H9 (cell line): Measurements from ENCODE around the gene BBX. TPM values are rescaled to one million over a fixed set of nuclear protein-coding genes. Genes with fewer than 3 reads are reported as not detected.

Experiments used
- DNase-seq: peaks from one replicate; pipeline ENCODE4 v3.0.0-alpha.2; 2017
- H2AFZ ChIP-seq: one replicate; pipeline ENCODE4 v1.6.1; 2013; ENCODE audit warnings: mild to moderate bottlenecking, low read length, control low read depth, moderate library complexity
- H2AK5ac ChIP-seq: 2 replicates; pipeline ENCODE4 v1.6.1; 2013; ENCODE audit warnings: low read length, control low read depth, mixed read lengths; ENCODE audit not compliant: insufficient read length
- H2BK120ac ChIP-seq: one replicate; pipeline ENCODE4 v1.6.1; 2013; ENCODE audit warnings: low read depth, mild to moderate bottlenecking, low read length, control low read depth, inconsistent platforms; ENCODE audit not compliant: poor library complexity, severe bottlenecking
- H2BK12ac ChIP-seq: 2 replicates; pipeline ENCODE4 v1.6.1; 2013; ENCODE audit warnings: low read length, control low read depth, mixed read lengths, low read depth; ENCODE audit not compliant: insufficient read length
- H2BK15ac ChIP-seq: 2 replicates; pipeline ENCODE4 v1.6.1; 2013; ENCODE audit warnings: low read depth, low read length, control low read depth
- H2BK20ac ChIP-seq: one replicate; pipeline ENCODE4 v1.6.1; 2013; ENCODE audit warnings: low read depth, mild to moderate bottlenecking, low read length, control low read depth, inconsistent platforms; ENCODE audit not compliant: poor library complexity, severe bottlenecking
- H2BK5ac ChIP-seq: 2 replicates; pipeline ENCODE4 v1.6.1; 2013; ENCODE audit warnings: low read length, control low read depth, mixed read lengths; ENCODE audit not compliant: insufficient read length
- H3K14ac ChIP-seq: 2 replicates; pipeline ENCODE4 v1.6.1; 2013; ENCODE audit warnings: low read length, control low read depth; ENCODE audit not compliant: insufficient read depth
- H3K18ac ChIP-seq: 2 replicates; pipeline ENCODE4 v1.6.1; 2013; ENCODE audit warnings: low read depth, mild to moderate bottlenecking, mixed read lengths, low read length, control low read depth; ENCODE audit not compliant: insufficient read length
- H3K23ac ChIP-seq: 2 replicates; pipeline ENCODE4 v1.6.1; 2013; ENCODE audit warnings: low read length, control low read depth, mixed read lengths, low read depth; ENCODE audit not compliant: insufficient read length
- H3K23me2 ChIP-seq: 2 replicates; pipeline ENCODE4 v1.6.1; 2013; ENCODE audit warnings: low read depth, mild to moderate bottlenecking, mixed read lengths, low read length, control low read depth; ENCODE audit not compliant: insufficient read length, poor library complexity, severe bottlenecking
- H3K27ac ChIP-seq: 2 replicates; pipeline ENCODE4 v1.5.1; 2013; ENCODE audit warnings: low read length, control low read depth, mixed read lengths, low read depth; ENCODE audit not compliant: insufficient read length
- H3K27me3 ChIP-seq: 2 replicates; pipeline ENCODE4 v1.6.1; 2013; ENCODE audit warnings: low read length, control low read depth, inconsistent platforms; ENCODE audit not compliant: insufficient read depth
- H3K4ac ChIP-seq: 2 replicates; pipeline ENCODE4 v1.6.1; 2013; ENCODE audit warnings: low read depth, mild to moderate bottlenecking, control low read depth, inconsistent platforms, low read length, moderate library complexity
- H3K4me1 ChIP-seq: 2 replicates; pipeline ENCODE4 v1.6.1; 2013; ENCODE audit warnings: low read length, control low read depth, inconsistent platforms; ENCODE audit not compliant: insufficient read depth
- H3K4me2 ChIP-seq: 2 replicates; pipeline ENCODE4 v1.6.1; 2013; ENCODE audit warnings: low read length, control low read depth, mixed read lengths; ENCODE audit not compliant: insufficient read length, insufficient read depth
- H3K56ac ChIP-seq: 2 replicates; pipeline ENCODE4 v1.6.1; 2013; ENCODE audit warnings: low read depth, mild to moderate bottlenecking, mixed read lengths, low read length, control low read depth; ENCODE audit not compliant: insufficient read length
- H3K79me1 ChIP-seq: 2 replicates; pipeline ENCODE4 v1.6.1; 2013; ENCODE audit warnings: low read depth, mild to moderate bottlenecking, moderate library complexity, low read length, control low read depth, inconsistent platforms; ENCODE audit not compliant: insufficient read depth, poor library complexity, severe bottlenecking
- H3K79me2 ChIP-seq: 2 replicates; pipeline ENCODE4 v1.6.1; 2013; ENCODE audit warnings: low read length, control low read depth, inconsistent platforms; ENCODE audit not compliant: insufficient read depth
- H3K9ac ChIP-seq: 2 replicates; pipeline ENCODE4 v1.6.1; 2013; ENCODE audit warnings: low read length, control low read depth, mixed read lengths; ENCODE audit not compliant: insufficient read length; ENCODE audit errors: extremely low read depth
- H3K9me3 ChIP-seq: one replicate; pipeline ENCODE4 v1.6.1; 2013; ENCODE audit warnings: low read depth, low read length, inconsistent platforms; ENCODE audit not compliant: control insufficient read depth
- H3T11ph ChIP-seq: one replicate; pipeline ENCODE4 v1.6.1; 2013; ENCODE audit warnings: mild to moderate bottlenecking, low read length, control low read depth, inconsistent platforms
- H4K20me1 ChIP-seq: one replicate; pipeline ENCODE4 v1.6.1; 2013; ENCODE audit not compliant: control insufficient read depth, insufficient read length, insufficient read depth
- H4K5ac ChIP-seq: 2 replicates; pipeline ENCODE4 v1.6.1; 2013; ENCODE audit warnings: low read depth, mild to moderate bottlenecking, mixed read lengths, low read length, control low read depth; ENCODE audit not compliant: insufficient read length
- H4K8ac ChIP-seq: replicated peaks from 2 replicates; pipeline ENCODE4 v1.6.1; 2013; ENCODE audit warnings: low read length, control low read depth, mixed read lengths, low read depth; ENCODE audit not compliant: insufficient read length
- H4K91ac ChIP-seq: 2 replicates; pipeline ENCODE4 v1.6.1; 2013; ENCODE audit warnings: low read depth, mild to moderate bottlenecking, moderate library complexity, mixed read lengths, low read length, control low read depth; ENCODE audit not compliant: insufficient read length
- H3K27ac Mint-ChIP-seq, 3 experiments: 2 replicates in 2 of 3; 3 replicates in 1 of 3; pipeline ENCODE4 v1.8.0; 2020 to 2021; ENCODE audit warnings: mixed read lengths in 3 of 3, mild to moderate bottlenecking in 1 of 3, moderate library complexity in 1 of 3
- H3K27me3 Mint-ChIP-seq: 2 replicates; pipeline ENCODE4 v1.8.0; 2021; ENCODE audit warnings: low read depth, mild to moderate bottlenecking, moderate library complexity, mixed read lengths
- H3K36me3 Mint-ChIP-seq, 3 experiments: 2 replicates in 2 of 3; 3 replicates in 1 of 3; pipeline ENCODE4 v1.8.0; 2020 to 2021; ENCODE audit warnings: low read depth in 3 of 3, mixed read lengths in 3 of 3; ENCODE audit not compliant: insufficient read depth in 1 of 3
- H3K4me1 Mint-ChIP-seq, 2 experiments: 2 replicates each; pipeline ENCODE4 v1.8.0; 2020; ENCODE audit warnings: mixed read lengths in 2 of 2
- H3K4me3 Mint-ChIP-seq, 2 experiments: 2 replicates in 1 of 2; 3 replicates in 1 of 2; pipeline ENCODE4 v1.8.0; 2020 to 2021; ENCODE audit warnings: mild to moderate bottlenecking in 2 of 2, mixed read lengths in 2 of 2, moderate library complexity in 1 of 2
- H3K9me3 Mint-ChIP-seq, 2 experiments: 2 replicates in 1 of 2; 3 replicates in 1 of 2; pipeline ENCODE4 v1.8.0; 2020; ENCODE audit warnings: mild to moderate bottlenecking in 2 of 2, mixed read lengths in 2 of 2, moderate library complexity in 1 of 2
- WGBS: extraction: QIAGEN DNeasy Blood & Tissue Kit; methylation state at CpG from one replicate; pipeline ENCODE4 v1.1.7; 2013; ENCODE audit warnings: missing lambda C conversion rate, low lambda C conversion rate, mixed read lengths; ENCODE audit not compliant: insufficient read length; ENCODE audit errors: extremely low coverage; 5-methylcytosine and 5-hydroxymethylcytosine counted together
- total RNA-seq: library from RNA; stranded (reverse); gene quantifications from 2 replicates; pipeline ENCODE4 v1.2.1, GENCODE V29; 2021
- TF ChIP-seq, protein P1 (sequence below): fragments of 200-600 bp; sonication (generic); conservative IDR thresholded peaks from 3 replicates; pipeline ENCODE4 v1.8.0; 2021; ENCODE audit warnings: antibody characterized with exemption, mild to moderate bottlenecking

BBX gene
- total RNA-seq, 1 experiment from 2014 or later, result 34.8 TPM

DNA sequence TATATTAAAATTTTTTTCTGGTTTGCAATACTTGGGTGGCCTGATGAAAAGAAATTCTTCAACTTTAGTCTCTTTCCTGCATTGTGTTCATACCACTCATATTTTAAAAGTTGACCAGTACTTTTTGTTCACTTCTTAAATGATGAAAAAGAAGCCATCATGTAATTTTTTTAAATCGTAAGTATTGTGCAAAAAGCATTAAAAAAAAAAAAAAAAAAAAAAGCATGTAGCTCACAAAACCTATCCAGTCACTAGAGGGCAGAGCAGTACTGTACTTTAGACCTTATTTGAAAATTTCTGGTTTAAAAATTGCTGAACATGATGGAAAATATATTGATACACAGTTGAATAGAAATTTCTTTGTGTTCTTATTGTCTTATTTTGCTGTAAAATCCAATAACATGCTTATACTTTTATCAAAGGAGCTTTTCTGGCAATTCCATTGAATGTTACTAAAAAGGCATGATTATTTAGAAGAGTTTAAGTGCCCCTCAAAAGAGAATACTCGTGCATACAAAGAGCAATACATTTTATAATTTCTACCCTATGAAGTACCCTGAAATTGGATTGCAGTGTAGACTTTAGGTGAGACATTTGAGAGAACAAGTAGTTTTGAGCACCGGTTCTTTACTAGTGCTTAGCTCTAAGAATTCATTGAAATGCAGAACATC lies 137.7 kb downstream of the BBX start:
- H3K4me1 ChIP-seq, result peaks cover 2% of the 10 kb centered on the region; the same call in 1 of the 2 replicates

More for the DNA sequence above, 137.7 kb downstream of the BBX start:
- Histone ChIP-seq H3K23ac (no peak overlapping the region), H3K56ac (no peak overlapping the region), H3K23me2 (no peaks in the 10 kb centered on the region), H3K9ac (no peak overlapping the region), H4K91ac (no peak overlapping the region), H3T11ph (no peak overlapping the region), H3K4ac (no peak overlapping the region), H2BK15ac (no peak overlapping the region), H3K79me2 (no peaks in the 10 kb centered on the region), H2BK20ac (no peak overlapping the region), H4K5ac (no peak overlapping the region), H4K20me1 (no peaks in the 10 kb centered on the region), H3K18ac (no peak overlapping the region), H3K79me1 (no peaks in the 10 kb centered on the region), H2AK5ac (no peak overlapping the region), H4K8ac (no peak overlapping the region), H3K27me3 (no peaks in the 10 kb centered on the region), H2BK5ac (no peak overlapping the region), H3K14ac (no peak overlapping the region), H2BK12ac (no peak overlapping the region), H3K9me3 (no peaks in the 10 kb centered on the region), H2BK120ac (no peak overlapping the region), H2AFZ (no peak overlapping the region), H3K4me2 (no peak overlapping the region), H3K27ac (no peak overlapping the region)
- Mint-ChIP-seq H3K27me3 (no peaks in the 10 kb centered on the region), H3K4me3 (no peak overlapping the region), H3K36me3 (no peaks in the 10 kb centered on the region; a peak in 1 of 7 replicates), H3K9me3 (no peaks in the 10 kb centered on the region), H3K27ac (no peak overlapping the region), H3K4me1 (peaks cover 31 to 33% of the 10 kb centered on the region in 2 experiments)
- no peak for DNase-seq
- no CpG with 5 or more reads among the region's 3 CpGs for WGBS
- TF ChIP-seq, protein P1, sequence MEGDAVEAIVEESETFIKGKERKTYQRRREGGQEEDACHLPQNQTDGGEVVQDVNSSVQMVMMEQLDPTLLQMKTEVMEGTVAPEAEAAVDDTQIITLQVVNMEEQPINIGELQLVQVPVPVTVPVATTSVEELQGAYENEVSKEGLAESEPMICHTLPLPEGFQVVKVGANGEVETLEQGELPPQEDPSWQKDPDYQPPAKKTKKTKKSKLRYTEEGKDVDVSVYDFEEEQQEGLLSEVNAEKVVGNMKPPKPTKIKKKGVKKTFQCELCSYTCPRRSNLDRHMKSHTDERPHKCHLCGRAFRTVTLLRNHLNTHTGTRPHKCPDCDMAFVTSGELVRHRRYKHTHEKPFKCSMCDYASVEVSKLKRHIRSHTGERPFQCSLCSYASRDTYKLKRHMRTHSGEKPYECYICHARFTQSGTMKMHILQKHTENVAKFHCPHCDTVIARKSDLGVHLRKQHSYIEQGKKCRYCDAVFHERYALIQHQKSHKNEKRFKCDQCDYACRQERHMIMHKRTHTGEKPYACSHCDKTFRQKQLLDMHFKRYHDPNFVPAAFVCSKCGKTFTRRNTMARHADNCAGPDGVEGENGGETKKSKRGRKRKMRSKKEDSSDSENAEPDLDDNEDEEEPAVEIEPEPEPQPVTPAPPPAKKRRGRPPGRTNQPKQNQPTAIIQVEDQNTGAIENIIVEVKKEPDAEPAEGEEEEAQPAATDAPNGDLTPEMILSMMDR, result peak; percentile 67
